ENCODE measurements around the gene EPHA7. TPM values are rescaled to one million over a fixed set of nuclear protein-coding genes. Genes with fewer than 3 reads are reported as not detected.

EPHA7 gene
- total RNA-seq, 2 experiments from 2014 or later = not detected

DNA sequence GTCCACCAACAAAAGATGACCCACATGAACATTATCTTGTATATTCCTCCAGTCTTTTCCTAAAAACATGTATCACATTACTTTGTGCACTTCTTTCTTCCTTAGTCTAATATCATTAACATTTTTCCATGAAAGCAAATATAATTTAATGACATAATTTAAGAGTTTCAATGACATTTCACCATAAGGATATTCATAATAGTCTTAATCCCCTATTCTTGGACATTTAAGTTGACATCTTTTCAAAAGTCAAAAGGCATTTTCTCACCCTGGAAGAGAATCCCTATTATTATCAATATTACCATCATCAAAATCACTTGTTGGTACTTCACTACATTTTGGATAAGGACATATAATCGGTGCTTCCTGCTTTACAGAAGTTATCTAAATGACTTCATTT is 31.3 kb downstream of the EPHA7 start:
- H2AFZ ChIP-seq (ENCODE audit: low read length) = no peak overlapping the region
- no peaks in the 10 kb centered on the region for H3K36me3 ChIP-seq (ENCODE audit: insufficient read depth, low read length)
- H3K27ac ChIP-seq (ENCODE audit: low read depth, low read length, poor library complexity, severe bottlenecking) = no peak overlapping the region
- H3K9me3 ChIP-seq (ENCODE audit: low read length) = no peaks in the 10 kb centered on the region
- TF ChIP-seq EZH2phosphoT487 (IDR thresholded peaks at IDR 0.05; ENCODE audit: borderline replicate concordance, low read depth, low read length) = no peak
- TF ChIP-seq, protein P1, sequence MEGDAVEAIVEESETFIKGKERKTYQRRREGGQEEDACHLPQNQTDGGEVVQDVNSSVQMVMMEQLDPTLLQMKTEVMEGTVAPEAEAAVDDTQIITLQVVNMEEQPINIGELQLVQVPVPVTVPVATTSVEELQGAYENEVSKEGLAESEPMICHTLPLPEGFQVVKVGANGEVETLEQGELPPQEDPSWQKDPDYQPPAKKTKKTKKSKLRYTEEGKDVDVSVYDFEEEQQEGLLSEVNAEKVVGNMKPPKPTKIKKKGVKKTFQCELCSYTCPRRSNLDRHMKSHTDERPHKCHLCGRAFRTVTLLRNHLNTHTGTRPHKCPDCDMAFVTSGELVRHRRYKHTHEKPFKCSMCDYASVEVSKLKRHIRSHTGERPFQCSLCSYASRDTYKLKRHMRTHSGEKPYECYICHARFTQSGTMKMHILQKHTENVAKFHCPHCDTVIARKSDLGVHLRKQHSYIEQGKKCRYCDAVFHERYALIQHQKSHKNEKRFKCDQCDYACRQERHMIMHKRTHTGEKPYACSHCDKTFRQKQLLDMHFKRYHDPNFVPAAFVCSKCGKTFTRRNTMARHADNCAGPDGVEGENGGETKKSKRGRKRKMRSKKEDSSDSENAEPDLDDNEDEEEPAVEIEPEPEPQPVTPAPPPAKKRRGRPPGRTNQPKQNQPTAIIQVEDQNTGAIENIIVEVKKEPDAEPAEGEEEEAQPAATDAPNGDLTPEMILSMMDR (conservative IDR thresholded peaks at IDR 0.05; ENCODE audit: low read length) = no peak
- no peaks in the 10 kb centered on the region; the same call in 1 of the 2 replicates for H3K9me2 ChIP-seq (ENCODE audit: insufficient read depth, low read length)
- no peaks in the 10 kb centered on the region for H3K4me1 ChIP-seq (ENCODE audit: insufficient read depth, low read length, poor library complexity, severe bottlenecking)
- DNase-seq (ENCODE audit: low spot score) = no peak
- ChIA-PET CTCF (ENCODE audit: unreplicated experiment) (no interaction called here), POLR2A (no interaction called here)
- intact Hi-C loops (cut with micrococcal nuclease; ENCODE audit: unreplicated experiment) = no loop called here
- no peaks in the 10 kb centered on the region for H4K20me1 ChIP-seq (ENCODE audit: insufficient read depth, low read length)
- BruUV-seq (replicated peaks) = no TSS peak
- H3K79me2 ChIP-seq (ENCODE audit: insufficient read depth, low read depth, low read length) = no peaks in the 10 kb centered on the region
- H3K4me2 ChIP-seq (ENCODE audit: low read length) = no peak overlapping the region
- no peak overlapping the region for H3K4me3 ChIP-seq (ENCODE audit: low read depth, low read length, poor library complexity, severe bottlenecking)

DNA sequence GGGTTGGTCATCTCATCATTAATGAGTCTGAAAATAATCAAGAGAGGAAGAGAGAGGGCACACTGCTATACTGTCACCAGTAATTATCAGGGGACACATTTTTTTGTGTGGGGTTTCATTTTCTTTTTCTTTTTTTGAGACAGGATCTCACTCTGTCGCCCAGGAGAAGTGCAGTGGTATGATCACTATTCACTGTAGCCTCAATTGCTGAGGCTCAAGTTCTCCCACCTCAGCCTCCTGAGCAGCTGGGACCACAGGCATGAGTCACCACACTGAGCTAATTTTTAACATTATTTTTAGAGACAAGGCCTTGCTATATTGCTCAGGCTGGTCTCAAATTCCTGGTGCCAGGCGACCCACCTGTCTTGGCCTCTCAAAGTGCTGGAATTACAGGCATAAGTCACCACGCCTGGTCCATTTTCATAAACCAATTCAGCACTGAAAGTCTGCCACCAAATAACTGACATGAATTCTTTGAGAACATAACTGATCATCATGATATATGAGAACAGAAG is 43.3 kb downstream of the EPHA7 start:
- DNase-seq (ENCODE audit: low spot score) = no peak
- POLR2A ChIA-PET = interaction anchor here (0.6 kb wide), 1 partner anchor 797 kb away, joined by 3 read pairs; no protein-coding TSS in a partner anchor
- Histone ChIP-seq H4K20me1 (ENCODE audit: insufficient read depth, low read length) (no peaks in the 10 kb centered on the region), H2AFZ (ENCODE audit: low read length) (no peak overlapping the region), H3K27ac (ENCODE audit: low read depth, low read length, poor library complexity, severe bottlenecking) (no peak overlapping the region), H3K36me3 (ENCODE audit: insufficient read depth, low read length) (no peaks in the 10 kb centered on the region), H3K79me2 (ENCODE audit: insufficient read depth, low read depth, low read length) (no peaks in the 10 kb centered on the region), H3K4me3 (ENCODE audit: low read depth, low read length, poor library complexity, severe bottlenecking) (no peak overlapping the region), H3K9me3 (ENCODE audit: low read length) (no peaks in the 10 kb centered on the region), H3K9me2 (ENCODE audit: insufficient read depth, low read length) (no peaks in the 10 kb centered on the region), H3K4me1 (ENCODE audit: insufficient read depth, low read length, poor library complexity, severe bottlenecking) (no peaks in the 10 kb centered on the region), H3K4me2 (ENCODE audit: low read length) (no peak overlapping the region)
- no TSS peak for BruUV-seq (replicated peaks)
- TF ChIP-seq EZH2phosphoT487 (IDR thresholded peaks at IDR 0.05; ENCODE audit: borderline replicate concordance, low read depth, low read length) = no peak
- TF ChIP-seq, protein P1 (conservative IDR thresholded peaks at IDR 0.05; ENCODE audit: low read length) = no peak
- CTCF ChIA-PET (ENCODE audit: unreplicated experiment) = no interaction called here
- intact Hi-C loops (cut with micrococcal nuclease; ENCODE audit: unreplicated experiment) = no loop called here

DNA sequence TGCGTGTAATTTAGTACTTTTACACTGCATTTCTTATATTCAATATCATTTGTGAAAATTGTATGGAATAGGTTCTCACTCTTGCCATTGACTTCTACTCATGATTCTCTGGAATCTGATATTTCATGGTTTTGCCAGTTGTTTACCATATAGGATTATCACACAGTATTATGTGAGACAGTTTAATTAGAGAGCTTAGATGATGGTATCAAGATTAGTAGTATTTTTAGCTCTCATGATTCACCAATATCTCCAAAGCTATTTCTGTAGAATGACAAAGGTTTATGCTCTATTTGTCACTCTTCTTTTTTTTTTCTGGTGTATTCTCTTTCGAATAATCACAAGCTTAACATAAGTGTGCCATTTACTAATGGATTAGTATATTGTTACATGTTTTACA is 45.9 kb downstream of the EPHA7 start:
- Histone ChIP-seq H3K4me2 (ENCODE audit: low read length) (no peak overlapping the region), H3K4me3 (ENCODE audit: low read depth, low read length, poor library complexity, severe bottlenecking) (no peak overlapping the region), H3K27ac (ENCODE audit: low read depth, low read length, poor library complexity, severe bottlenecking) (no peak overlapping the region), H3K9me3 (ENCODE audit: low read length) (no peaks in the 10 kb centered on the region), H3K36me3 (ENCODE audit: insufficient read depth, low read length) (no peaks in the 10 kb centered on the region), H3K79me2 (ENCODE audit: insufficient read depth, low read depth, low read length) (no peaks in the 10 kb centered on the region), H3K4me1 (ENCODE audit: insufficient read depth, low read length, poor library complexity, severe bottlenecking) (no peaks in the 10 kb centered on the region), H4K20me1 (ENCODE audit: insufficient read depth, low read length) (no peaks in the 10 kb centered on the region), H2AFZ (ENCODE audit: low read length) (no peak overlapping the region), H3K9me2 (ENCODE audit: insufficient read depth, low read length) (no peaks in the 10 kb centered on the region)
- TF ChIP-seq, protein P1 (conservative IDR thresholded peaks at IDR 0.05; ENCODE audit: low read length) = no peak
- no peak for TF ChIP-seq EZH2phosphoT487 (IDR thresholded peaks at IDR 0.05; ENCODE audit: borderline replicate concordance, low read depth, low read length)
- POLR2A ChIA-PET = no interaction called here
- CTCF ChIA-PET (ENCODE audit: unreplicated experiment) = no interaction called here
- DNase-seq (ENCODE audit: low spot score) = no peak
- intact Hi-C loops (cut with micrococcal nuclease; ENCODE audit: unreplicated experiment) = no loop called here
- no TSS peak for BruUV-seq (replicated peaks)

Data from OCI-LY7 (cell line).